GM18951 (cell line): ENCODE measurements around the gene PUDP.

ENCODE experiments used
- POLR2A ChIP-seq: IDR thresholded peaks from 4 replicates; pipeline ENCODE4 v1.6.1; 2011; ENCODE audit warnings: mild to moderate bottlenecking; ENCODE audit not compliant: insufficient read length, insufficient read depth; ENCODE audit errors: extremely low read depth
- in situ Hi-C: fragments of 300-500 bp; cut with MboI; formaldehyde crosslinking; loops from one replicate; pipeline ENCODE4 v1.12.0; 2022; ENCODE audit warnings: low sequenced_read_pairs, mixed read lengths, inconsistent platforms; ENCODE audit not compliant: unreplicated experiment

PUDP gene

GRCh38 chrX:7109838-7110793 lies 37.8 kb downstream of the PUDP start:
- in situ Hi-C loops, result no loop called here
- TF ChIP-seq POLR2A, result peak; percentile 29

- TF ChIP-seq POLR2A, result no peak
- in situ Hi-C loops, result no loop called here
These were observed 38.9 kb downstream of the PUDP start for GRCh38 chrX:7109049-7109531.

- TF ChIP-seq POLR2A, result no peak
- in situ Hi-C loops, result no loop called here
These were observed 39.9 kb downstream of the PUDP start for GRCh38 chrX:7108030-7108429.

- in situ Hi-C loops, result no loop called here
- no peak for TF ChIP-seq POLR2A
These were observed 41.3 kb downstream of the PUDP start for GRCh38 chrX:7106649-7107048.

- in situ Hi-C loops, result no loop called here
- TF ChIP-seq POLR2A, result no peak
These were observed 45.8 kb downstream of the PUDP start for GRCh38 chrX:7102119-7102518.

- in situ Hi-C loops, result no loop called here
- TF ChIP-seq POLR2A, result no peak
These were observed 47.9 kb downstream of the PUDP start for GRCh38 chrX:7100022-7100421.

- in situ Hi-C loops, result loop anchor here (25.0 kb wide), 1 partner anchor 1083 kb away; no protein-coding TSS in a partner anchor
These were observed 52.3 kb downstream of the PUDP start for GRCh38 chrX:7095657-7096056.

- in situ Hi-C loops, result loop anchor here (25.0 kb wide), 1 partner anchor 1081 kb away; no protein-coding TSS in a partner anchor
These were observed 54.6 kb downstream of the PUDP start for GRCh38 chrX:7093305-7093704.

GRCh38 chrX:7092543-7092942 lies 55.4 kb downstream of the PUDP start:
- TF ChIP-seq POLR2A, result no peak
- in situ Hi-C loops, result loop anchor here (25.0 kb wide), 1 partner anchor 1080 kb away; no protein-coding TSS in a partner anchor

More at GRCh38 chrX:7093305-7093704, 54.6 kb downstream of the PUDP start:
- no peak for TF ChIP-seq POLR2A

GRCh38 chrX:7091923-7092322 lies 56.0 kb downstream of the PUDP start:
- in situ Hi-C loops, result loop anchor here (25.0 kb wide), 1 partner anchor 1080 kb away; no protein-coding TSS in a partner anchor
- no peak for TF ChIP-seq POLR2A

- TF ChIP-seq POLR2A, result no peak
- in situ Hi-C loops, result loop anchor here (25.0 kb wide), 1 partner anchor 1078 kb away; no protein-coding TSS in a partner anchor
These were observed 57.3 kb downstream of the PUDP start for GRCh38 chrX:7090641-7091040.

GRCh38 chrX:7088968-7089615 lies 58.9 kb downstream of the PUDP start:
- no peak for TF ChIP-seq POLR2A
- in situ Hi-C loops, result loop anchor here (25.0 kb wide), 1 partner anchor 1077 kb away; no protein-coding TSS in a partner anchor

- in situ Hi-C loops, result loop anchor here (25.0 kb wide), 1 partner anchor 1074 kb away; no protein-coding TSS in a partner anchor
These were observed 61.6 kb downstream of the PUDP start for GRCh38 chrX:7086384-7086783.

More at GRCh38 chrX:7086384-7086783, 61.6 kb downstream of the PUDP start:
- no peak for TF ChIP-seq POLR2A
